ENCODE results near the gene FLT1.

GRCh38 chr13:28440774-28441504 lies 54.0 kb downstream of the FLT1 start:
- TF ChIP-seq CTCF (IDR thresholded peaks at IDR 0.05; ENCODE audit: low read length) (no peak), EZH2 (IDR thresholded peaks at IDR 0.05; ENCODE audit: borderline replicate concordance, low read length) (no peak)

Data from OCI-LY1 (cell line).